HG02938 (cell line): ENCODE data around the gene PLCH1.
A peak's percentile ranks its signal among the peaks of the same experiment; 100 is the strongest.

Source experiments
- ATAC-seq: cut with Tn5 transposase; IDR thresholded peaks from one replicate; pipeline ENCODE4 v1.9.1; 2021; ENCODE audit warnings: mild to moderate bottlenecking, moderate library complexity; ENCODE audit not compliant: unreplicated experiment

Gene PLCH1

DNA sequence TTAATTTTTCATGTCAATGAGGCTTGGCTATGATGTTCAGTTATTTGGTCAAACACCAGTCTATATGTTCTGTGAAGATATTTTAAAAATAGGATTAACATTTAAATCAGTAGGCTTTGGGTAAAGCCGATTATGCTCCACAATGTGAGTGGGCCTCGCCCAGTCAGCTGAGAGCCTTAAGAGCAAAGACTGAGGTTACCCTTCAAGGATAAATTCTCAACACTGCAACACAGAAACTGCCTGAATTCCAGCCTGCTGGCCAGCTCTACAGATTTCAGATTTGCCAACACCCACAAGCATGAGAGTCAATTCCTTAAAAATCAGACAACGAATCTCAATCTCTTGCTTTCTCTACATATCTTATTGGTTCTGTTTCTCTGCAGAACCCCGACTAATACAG, 188.3 kb downstream of the PLCH1 start:
- no peak for ATAC-seq

DNA sequence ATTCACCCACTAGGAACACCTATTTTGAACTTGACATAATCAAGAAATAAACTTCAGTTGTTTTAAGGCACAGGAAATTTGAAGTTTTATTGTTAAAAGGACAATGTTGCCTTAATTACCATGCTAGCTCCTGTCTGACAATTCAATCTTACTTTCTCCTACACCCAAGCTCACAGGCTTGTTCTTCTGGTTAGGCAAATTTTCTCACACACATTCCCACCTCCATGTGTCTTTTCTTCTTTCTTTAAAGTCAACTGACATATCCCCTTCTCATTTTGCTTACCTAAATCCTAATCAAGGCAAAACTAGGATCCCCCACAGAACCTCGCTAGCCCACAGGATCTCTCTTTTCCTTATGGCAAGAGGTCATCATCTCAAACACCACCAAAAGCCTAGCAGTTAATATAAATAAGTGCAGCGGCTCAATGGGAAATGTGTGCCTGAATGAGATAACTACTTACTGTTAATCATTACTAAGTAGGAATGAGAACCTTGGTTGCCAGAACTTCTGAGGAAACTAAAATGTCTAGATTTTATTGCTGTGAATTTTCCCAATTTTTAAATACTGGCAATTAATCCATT, 189.3 kb downstream of the PLCH1 start:
- peak; percentile 0 for ATAC-seq

DNA sequence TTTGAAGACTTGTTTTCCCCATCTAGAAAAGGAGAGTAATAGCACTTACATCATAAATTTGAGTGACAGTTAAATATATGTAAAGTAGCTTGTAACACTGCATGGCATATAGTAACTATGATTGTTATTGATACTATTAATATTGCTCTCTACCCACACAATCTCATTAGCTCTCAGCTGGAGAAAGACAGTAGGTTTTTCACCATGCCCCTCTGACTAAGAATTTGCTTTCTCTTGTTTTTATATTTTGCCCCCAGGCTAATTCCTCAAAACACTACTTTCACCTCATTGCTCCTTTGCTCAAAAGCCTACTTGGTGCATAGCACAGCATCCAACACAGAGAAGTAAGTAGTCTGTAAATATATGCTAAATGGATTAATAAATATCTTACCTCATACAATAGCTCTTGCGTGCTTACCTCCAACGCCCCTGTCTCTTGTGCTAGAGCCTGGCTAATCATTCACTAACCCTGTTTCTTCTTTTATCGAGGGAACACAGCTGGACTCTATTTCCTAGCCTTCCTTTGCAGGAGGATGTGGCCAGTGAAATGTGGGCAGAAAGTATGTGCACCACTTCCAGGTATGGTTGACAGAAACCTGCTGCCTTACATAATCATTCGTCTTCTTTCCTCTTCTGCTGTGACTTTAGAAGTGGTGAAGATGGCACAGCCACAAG, 190.0 kb downstream of the PLCH1 start:
- peak; percentile 77 for ATAC-seq

DNA sequence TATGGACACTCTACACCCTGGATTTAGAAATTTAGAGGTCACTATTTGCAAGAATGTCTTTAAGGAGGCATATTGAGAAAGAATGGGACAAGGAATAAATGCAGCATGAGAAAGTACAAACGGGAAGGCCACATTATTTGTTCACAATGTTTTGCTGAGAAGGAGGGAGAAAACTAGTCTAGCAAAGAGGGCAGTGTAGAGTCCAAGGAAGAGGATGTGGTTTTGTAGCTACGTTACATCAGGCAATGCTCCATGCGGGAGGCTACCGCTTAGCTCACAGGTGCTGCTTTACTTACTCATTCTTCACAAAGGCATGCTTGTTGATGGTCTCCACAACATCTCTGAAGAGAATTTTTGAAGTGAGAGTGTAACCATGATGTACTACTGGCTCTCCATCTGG, 191.1 kb downstream of the PLCH1 start:
- no peak for ATAC-seq

DNA sequence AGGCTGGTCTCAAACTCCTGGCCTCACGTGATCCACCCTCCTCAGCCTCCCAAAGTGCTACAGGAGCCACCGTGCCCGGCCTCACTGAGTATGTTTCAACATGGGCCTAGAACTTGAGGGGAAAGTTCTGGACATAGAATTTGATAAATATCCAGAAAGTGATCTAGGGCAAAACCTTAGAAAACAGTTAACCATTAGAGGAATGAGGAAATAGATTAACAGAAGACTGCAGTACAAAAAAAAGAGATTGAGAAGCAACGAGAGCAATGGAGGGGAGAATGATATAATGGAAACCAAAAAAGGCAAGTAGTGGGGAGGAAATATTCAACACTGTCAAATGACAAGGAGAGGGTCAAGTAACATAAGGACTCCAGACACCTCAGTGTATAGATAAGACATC, 191.5 kb downstream of the PLCH1 start:
- no peak for ATAC-seq

DNA sequence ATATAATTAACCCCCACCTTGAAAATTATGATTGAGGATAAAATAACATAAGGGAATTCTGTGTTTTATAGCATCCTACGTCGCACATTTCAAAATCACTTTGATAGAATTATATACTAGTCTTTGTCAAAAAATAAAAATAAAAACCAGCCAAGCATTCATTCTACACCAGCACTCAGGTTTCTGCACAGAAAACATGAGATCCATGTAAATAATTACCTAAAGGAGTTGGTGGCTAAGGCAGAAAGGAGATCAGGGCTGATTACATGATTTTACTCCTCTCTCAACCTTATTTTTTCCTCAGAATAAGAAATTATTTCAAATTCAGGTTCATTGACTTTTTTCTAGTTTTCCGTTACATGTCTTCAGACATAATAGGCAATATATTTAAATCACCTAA, 194.5 kb downstream of the PLCH1 start:
- no peak for ATAC-seq

DNA sequence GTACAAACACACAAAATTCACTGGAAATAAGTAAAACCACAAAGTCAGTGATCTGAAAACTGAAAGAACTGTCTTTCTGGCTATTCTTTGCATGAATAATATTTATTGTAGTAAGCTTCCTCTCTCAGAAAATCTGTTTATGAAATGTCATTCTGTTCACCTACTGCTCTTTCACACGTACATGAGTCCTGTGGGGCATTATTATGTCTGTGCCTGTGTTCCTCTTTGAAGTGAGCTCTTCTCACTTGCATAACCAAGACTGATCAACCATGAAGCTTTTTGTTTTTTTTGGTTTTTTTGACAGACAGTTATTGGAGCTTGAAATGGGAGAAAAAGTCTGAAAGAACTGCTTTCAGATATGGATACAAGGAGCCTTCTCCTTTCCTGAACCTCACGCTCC, 195.8 kb downstream of the PLCH1 start:
- peak; percentile 92 for ATAC-seq

DNA sequence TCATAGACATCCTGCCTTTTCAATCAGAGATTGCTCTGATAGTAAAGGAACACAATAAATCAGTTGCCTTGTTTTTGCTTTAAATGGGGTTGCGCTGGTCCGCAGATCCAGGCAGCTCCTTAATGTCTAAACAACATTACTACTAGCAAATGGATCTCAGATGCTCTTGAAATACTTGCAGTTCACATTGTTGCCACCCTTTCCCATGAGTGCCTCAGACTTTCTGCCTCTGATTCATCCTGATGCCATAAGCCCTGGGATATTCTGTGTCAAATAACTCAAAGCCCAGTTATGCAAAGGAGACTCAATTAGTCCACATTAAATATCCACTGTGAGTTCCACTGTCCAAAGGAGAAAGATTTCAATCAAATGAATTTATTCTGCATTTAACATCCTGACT, 196.7 kb downstream of the PLCH1 start:
- ATAC-seq, result no peak

DNA sequence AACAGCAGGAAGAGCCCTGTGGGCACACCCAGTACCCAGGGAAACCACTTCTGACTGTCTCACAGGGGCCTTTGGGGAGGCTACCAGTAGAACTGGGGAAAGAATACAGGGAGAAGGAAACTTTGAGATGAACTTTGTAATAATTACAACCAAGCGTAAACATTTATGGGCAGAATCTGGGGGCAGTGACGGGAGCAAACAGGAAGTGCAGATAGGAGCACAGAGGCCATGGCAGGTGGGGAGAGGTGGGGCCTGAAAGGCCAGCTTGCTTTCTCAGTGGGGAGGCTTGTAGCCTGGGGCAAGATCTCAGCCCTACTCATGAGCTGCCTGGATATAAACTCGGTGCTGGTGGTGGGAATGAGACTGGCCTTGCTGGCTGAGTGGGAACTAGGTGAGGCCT, 209.8 kb downstream of the PLCH1 start:
- ATAC-seq, result no peak

DNA sequence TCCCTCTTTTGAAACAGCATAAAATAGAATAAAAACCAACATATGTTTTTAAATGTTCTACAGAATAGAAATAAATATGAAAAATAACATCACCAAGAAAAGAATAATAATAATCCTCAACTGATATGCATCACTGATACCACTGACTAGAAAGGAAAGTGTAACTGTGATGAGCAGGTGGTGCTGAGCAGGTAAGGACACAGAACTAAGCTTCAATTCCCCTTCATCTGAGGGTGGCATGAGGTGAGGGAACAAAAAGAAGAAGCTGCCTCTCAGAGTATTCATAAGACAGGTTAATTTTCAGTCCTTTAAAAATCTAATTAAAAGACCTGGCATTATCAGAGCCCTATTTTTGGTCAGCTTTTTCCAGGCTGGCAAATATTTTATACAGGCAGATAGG, 216.3 kb downstream of the PLCH1 start:
- no peak for ATAC-seq

DNA sequence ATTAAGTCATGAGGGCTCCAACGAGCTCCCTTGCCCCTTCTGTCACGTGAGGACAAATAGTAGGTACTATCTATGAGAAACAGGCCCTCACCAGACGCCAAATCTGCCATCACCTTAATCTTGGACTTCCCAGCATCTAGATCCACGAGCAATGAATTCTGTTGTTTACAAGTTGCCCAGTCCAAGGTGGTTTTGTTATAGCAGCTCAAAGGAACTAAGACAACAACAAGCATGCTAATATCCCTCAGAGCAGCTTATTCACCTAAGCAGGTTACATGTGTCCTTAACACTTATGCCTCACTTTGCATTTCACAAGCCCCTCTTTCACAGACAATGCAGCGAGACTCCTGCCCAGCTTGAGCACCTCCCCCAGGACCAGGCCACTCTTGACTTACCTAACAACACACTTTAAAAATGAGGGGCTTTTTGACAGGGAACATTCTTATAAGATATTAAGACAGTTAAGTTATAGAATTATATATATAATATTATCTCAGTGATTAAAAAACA, 219.5 kb downstream of the PLCH1 start:
- ATAC-seq, result no peak

DNA sequence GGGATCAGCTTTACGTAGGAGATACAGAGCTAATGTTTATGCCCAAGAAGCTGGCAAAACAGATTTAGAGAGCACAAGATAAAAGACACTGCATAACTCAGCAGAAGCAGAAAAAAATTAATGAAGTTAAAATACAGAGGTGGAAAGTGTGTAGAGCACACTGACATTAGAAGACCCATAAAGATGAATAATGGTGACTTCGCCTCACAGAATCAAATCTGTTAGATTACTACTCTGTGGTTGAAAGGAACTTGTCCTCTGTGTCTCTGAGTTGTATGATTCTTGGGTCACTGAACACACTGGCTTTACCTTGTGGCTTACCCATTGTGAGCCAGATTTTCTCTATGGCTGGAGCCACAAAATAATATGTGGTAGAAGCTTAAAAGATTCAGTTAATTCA, 224.4 kb downstream of the PLCH1 start:
- no peak for ATAC-seq

DNA sequence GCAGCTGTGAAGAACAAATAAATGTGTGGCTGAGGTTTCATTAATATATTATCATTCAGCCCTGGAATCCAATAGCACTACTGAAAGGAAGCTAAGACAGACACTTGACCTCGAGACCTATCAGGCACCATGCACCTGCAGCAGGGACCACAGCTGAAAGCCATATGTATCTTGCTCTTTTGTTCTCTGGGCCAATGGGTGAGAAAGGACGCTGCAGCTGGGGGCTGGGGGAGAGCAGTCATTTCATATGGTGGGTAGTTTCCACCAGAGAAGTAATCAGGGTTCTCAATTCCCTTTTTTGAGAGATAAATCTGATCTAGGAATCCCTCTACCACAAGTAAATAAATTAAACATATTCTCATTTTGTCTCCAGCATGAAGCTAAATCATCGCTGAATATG, 225.8 kb downstream of the PLCH1 start:
- peak; percentile 79 for ATAC-seq

DNA sequence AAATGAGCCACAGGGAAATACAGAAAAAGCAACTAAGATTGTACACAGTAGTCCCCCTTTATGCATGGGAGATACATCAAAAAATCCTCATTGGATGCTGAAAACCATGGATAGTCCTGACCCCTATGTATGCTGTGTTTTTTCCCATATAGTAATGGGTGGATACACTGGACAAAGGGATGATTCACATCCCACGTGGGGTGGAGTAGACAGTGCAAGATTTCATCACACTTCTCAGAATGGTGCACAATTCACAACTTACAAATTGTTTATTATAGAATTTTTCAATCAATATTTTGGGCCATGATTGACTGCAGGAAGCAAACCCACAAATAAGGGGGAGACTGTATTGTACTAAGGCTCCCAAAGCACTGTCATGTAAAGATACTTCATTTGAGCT, 227.0 kb downstream of the PLCH1 start:
- no peak for ATAC-seq

DNA sequence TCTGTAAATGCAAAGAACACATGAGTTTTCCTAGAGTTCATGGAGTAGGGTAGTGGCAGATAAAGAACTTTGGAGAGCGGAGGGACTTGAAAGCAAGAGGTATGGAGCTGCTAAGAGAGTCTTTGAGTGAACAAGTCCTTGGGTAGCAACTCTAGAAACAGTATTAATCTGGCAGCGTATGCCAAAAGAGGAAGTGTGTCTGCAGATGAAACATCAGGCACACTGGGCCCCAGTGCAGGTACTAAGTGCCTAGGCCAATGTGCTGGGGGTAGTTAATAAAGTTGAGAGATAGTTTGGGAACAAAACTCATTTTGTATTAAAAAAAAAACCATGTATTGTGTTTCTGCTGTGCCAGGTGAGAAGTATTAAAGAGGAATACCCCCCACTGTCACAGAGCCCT, 228.4 kb downstream of the PLCH1 start:
- no peak for ATAC-seq

DNA sequence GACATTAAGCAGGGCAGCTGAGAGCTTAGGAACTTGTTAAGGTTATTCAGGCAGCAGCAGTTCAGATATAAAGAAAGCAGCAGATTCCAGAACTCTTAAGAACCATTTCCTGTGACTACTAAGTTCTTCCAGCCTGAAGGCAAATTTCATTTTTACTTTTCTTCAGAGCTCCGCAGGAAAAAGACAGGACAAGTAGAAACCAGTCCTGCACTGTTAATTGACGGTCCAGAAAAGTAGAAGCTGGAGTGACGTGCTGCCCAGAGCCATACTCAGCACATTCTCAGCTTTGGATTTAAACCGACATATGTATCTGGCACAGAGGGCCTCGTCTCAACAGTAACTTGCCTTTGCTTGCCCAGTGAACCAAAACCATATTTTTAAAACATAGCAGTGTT, 232.0 kb downstream of the PLCH1 start:
- no peak for ATAC-seq

DNA sequence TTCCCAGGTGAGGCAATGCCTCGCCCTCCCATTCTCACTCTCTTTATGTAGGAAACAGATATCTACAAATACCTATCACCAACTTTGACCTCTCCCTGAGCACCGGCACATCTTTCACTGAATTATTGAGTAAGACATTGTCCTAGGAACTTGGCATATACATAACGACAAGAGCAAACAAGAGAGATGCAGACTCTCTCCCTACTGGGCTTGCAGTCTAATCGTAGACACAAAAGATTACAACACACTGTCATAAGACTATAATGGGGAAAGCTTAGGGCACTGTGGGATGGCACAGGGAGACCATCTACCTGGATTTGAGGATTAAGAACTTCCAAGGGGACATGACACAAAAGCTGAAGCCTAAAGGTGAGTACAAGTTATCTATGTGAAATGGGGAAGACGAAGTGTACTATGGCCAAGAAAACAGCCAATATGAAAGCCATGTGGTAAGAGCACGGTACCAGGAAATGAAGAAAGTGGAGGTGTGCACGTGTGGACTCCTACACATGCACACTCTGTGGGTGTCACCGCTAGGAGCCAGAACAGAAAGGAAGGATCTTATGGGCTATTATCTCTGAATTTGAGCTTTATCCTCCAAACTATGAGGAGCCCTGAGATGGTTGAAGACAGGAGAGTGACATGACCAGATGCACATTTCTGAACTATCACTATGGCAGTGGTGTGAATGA, 232.6 kb downstream of the PLCH1 start:
- ATAC-seq, result no peak

DNA sequence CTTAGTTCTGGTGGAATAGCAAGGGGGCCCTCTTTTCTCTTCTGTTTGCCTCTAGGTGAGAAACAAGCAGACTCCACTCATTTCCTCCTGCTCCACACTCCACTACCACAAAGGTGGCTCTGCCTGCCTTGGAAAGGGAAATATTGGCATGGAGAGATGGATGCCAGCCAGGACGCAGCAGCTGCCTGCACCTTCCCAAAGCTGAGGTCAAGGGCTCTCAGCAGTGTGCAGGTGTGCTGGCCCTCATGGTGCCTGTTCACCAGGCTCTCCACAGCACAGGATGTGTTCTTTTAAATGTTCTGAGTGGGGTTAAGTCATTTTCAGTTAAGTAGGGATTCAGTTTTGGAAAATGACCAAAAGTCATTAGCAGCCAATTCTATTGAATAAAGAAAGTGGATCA, 240.2 kb downstream of the PLCH1 start:
- ATAC-seq, result no peak

DNA sequence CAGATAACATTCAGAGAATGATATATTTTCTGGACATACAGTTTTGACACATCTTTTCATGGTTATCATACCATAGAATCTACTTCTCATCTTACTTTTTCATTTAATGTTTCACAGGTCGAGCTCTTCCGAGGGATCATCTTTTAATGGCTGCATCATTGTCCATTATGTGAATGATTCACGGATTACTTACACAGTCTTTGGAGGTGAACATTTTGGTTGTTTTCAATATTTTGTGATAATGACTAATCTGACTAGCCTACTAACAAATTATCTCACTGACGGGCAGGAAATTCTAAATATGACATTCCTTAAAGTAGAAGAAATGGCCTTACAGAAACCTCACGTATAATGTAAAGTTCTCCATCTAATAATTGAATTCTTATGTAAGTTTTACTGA, 242.2 kb downstream of the PLCH1 start:
- ATAC-seq, result no peak

DNA sequence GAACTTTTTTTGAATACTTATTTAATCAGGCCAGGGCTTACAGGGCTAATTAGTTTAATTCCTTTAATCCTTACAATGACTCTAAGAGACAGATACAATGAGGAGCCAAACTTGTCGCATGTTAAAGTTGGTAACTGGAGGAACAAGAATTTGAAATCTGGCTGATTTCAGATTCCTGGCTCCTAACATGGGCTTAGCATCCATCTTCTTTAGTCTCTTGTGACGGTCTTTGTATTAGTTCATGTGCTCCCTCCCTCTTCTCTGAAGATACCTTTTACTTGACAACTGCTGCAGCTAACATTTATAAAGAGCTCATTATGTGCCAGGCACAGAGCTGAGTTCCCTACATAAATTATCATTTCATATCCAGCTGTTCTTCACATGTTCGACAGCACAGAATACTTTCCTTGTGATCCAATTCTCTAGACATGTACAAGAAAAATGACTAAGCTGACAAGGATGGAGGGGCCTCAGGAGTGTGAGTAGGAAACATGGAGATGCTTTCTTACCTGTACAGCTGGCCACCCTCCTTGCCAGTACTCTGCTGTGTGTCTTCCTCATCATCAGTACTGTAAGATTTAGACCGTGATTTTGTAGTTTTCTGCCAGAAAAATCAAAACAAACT, 244.6 kb downstream of the PLCH1 start:
- ATAC-seq, result no peak

DNA sequence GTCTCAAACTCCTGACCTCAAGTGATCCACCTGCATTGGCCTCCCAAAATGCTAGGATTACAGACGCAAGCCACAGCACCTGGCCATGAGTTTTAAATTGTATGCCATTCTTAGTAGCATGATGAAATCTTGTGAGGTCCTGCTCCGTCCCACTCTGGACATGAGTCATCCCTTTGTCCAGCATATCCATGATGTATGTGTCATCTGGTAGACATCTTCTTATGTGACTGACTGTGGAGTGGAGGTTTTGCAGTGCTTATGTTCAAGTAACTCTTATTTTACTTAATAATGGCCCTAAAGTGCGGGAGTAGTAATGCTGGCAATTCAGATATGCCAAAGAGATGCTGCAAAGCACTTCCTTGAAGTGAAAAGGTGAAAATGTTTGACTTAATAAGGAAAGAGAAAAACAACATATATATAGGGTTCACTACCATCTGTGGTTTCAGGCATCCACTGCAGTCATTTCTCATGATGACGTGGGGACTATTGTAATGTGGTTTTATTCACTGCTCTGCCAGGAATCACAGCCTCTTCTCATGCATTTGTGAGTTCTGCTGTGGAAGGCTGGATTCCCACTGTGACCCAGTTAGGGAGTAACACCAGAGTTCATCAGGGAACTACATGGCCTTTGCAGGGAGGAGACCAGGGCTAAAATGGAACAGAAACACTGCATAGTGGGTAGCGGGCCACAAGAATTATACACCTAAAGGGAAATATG, 246.8 kb downstream of the PLCH1 start:
- ATAC-seq, result no peak
